ENCODE results near the gene MUC21. TPM values are rescaled to one million over a fixed set of nuclear protein-coding genes. Genes with fewer than 3 reads are reported as not detected.

Gene MUC21
- total and polyA plus RNA-seq, 2 donors from 2014 or later, result not detected

DNA sequence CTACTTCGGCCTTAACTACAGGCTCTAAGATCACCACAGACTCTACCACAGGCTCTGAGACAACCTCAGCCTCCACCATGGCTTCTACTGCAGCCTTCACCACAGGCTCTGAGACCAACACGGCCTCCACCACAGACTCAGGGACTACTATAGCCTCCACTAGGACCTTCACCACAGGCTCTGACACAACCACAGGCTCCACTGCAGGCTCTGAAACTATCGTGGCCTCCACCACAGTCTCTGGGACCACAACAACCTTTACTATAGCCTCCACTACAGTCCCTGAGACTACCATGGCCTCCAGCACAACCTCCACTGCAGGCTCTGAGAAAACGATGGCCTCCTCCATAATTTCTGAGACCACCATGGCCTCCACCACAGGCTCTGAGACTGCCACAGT is 42.1 kb downstream of the MUC21 start:
- DNase-seq, result no peak
- no peak overlapping the region for H3K4me3 ChIP-seq (ENCODE audit: low read length in 3 of 3)
- no peak overlapping the region for H3K27ac ChIP-seq (ENCODE audit: low read depth in 2 of 2, low read length in 2 of 2)
- no peaks in the 10 kb centered on the region for H3K27me3 ChIP-seq (ENCODE audit: control insufficient read depth, insufficient read depth, low read length)
- H3K36me3 ChIP-seq (ENCODE audit: control insufficient read depth in 2 of 3, insufficient read depth in 3 of 3, low read length in 3 of 3), result no peaks in the 10 kb centered on the region
- no peak overlapping the region for H3K9ac ChIP-seq (ENCODE audit: low read length in 3 of 3)
- H3K4me1 ChIP-seq (ENCODE audit: control insufficient read depth in 2 of 3, insufficient read depth in 2 of 3, low read depth in 1 of 3, low read length in 3 of 3), result no peaks in the 10 kb centered on the region
- FAIRE-seq, result no peak
- H3K9me3 ChIP-seq (ENCODE audit: control insufficient read depth in 2 of 3, insufficient read depth in 1 of 3, low read length in 3 of 3), result no peaks in the 10 kb centered on the region
- no peak for TF ChIP-seq CTCF (IDR thresholded peaks at IDR 0.05; ENCODE audit: borderline replicate concordance, extremely low read depth, insufficient read depth)
- intact Hi-C loops (cut with DNase I), result no loop called here

DNA sequence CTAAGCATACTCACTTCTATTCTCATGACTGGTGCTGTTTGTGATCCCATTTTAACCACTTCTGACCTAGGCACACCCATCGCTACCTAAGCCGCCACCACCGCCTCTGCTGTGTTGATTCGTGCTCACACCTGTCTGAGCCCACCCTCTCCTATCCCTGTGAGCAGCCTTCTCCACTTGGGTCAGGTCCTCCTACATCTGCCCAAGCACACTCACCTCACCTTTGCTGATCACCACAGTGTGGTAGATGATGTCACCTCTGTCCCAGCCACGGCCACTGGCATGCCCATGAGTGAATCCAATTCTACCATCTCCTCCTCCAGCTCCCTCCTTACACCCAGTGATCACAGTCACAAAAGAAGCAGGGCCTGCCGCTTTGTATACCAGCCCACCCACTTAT is 47.6 kb downstream of the MUC21 start:
- no peaks in the 10 kb centered on the region for H3K4me1 ChIP-seq (ENCODE audit: control insufficient read depth in 2 of 3, insufficient read depth in 2 of 3, low read depth in 1 of 3, low read length in 3 of 3)
- intact Hi-C loops (cut with DNase I), result no loop called here
- DNase-seq (no peak), FAIRE-seq (no peak)
- H3K36me3 ChIP-seq (ENCODE audit: control insufficient read depth in 2 of 3, insufficient read depth in 3 of 3, low read length in 3 of 3), result no peaks in the 10 kb centered on the region
- no peak for TF ChIP-seq CTCF (IDR thresholded peaks at IDR 0.05; ENCODE audit: borderline replicate concordance, extremely low read depth, insufficient read depth)
- no peaks in the 10 kb centered on the region for H3K9me3 ChIP-seq (ENCODE audit: control insufficient read depth in 2 of 3, insufficient read depth in 1 of 3, low read length in 3 of 3)
- no peak overlapping the region for H3K9ac ChIP-seq (ENCODE audit: low read length in 3 of 3)
- H3K27ac ChIP-seq (ENCODE audit: low read depth in 2 of 2, low read length in 2 of 2), result no peak overlapping the region
- H3K27me3 ChIP-seq (ENCODE audit: control insufficient read depth, insufficient read depth, low read length), result no peaks in the 10 kb centered on the region
- no peak overlapping the region for H3K4me3 ChIP-seq (ENCODE audit: low read length in 3 of 3)

- H3K4me3 ChIP-seq (ENCODE audit: low read length in 3 of 3), result no peak overlapping the region
- FAIRE-seq (no peak), DNase-seq (no peak)
- intact Hi-C loops (cut with DNase I), result no loop called here
- H3K4me1 ChIP-seq (ENCODE audit: control insufficient read depth in 2 of 3, insufficient read depth in 2 of 3, low read depth in 1 of 3, low read length in 3 of 3), result no peaks in the 10 kb centered on the region
- H3K9ac ChIP-seq (ENCODE audit: low read length in 3 of 3), result no peak overlapping the region
- no peak overlapping the region for H3K27ac ChIP-seq (ENCODE audit: low read depth in 2 of 2, low read length in 2 of 2)
- H3K36me3 ChIP-seq (ENCODE audit: control insufficient read depth in 2 of 3, insufficient read depth in 3 of 3, low read length in 3 of 3), result no peaks in the 10 kb centered on the region
- H3K27me3 ChIP-seq (ENCODE audit: control insufficient read depth, insufficient read depth, low read length), result no peaks in the 10 kb centered on the region
- no peak for TF ChIP-seq CTCF (IDR thresholded peaks at IDR 0.05; ENCODE audit: borderline replicate concordance, extremely low read depth, insufficient read depth)
- H3K9me3 ChIP-seq (ENCODE audit: control insufficient read depth in 2 of 3, insufficient read depth in 1 of 3, low read length in 3 of 3), result no peaks in the 10 kb centered on the region
These were observed 49.6 kb downstream of the MUC21 start for GRCh38 chr6:31033075-31033474.

DNA sequence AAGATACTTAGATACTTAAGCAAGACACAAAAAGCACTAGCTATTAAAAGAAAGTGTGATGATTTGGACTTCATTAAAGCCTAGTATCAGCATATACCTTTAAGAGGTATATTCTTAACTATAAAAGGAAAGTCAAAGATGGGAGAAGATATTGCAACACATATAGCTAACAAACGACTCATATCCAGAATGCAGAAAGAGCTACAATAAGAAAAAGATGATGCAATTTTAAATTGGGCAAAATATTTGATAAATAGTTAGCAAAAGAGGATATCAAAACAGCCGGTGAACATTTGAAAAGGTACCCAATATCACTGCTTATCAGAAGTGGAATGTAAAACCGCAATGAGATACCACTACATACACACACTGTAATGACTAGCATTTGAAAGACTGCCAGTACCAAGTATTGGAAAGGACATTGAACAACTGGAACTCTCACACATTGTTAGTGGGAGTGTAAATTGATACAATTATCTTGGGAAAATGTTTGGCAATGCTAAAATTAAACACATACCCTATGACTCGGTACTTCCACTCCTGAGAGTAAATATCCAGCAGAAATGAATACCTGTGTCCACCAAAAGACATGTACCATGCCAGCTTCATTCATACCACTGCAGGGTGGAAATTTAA is 52.5 kb downstream of the MUC21 start:
- H3K27ac ChIP-seq (ENCODE audit: low read depth in 2 of 2, low read length in 2 of 2), result no peak overlapping the region
- H3K27me3 ChIP-seq (ENCODE audit: control insufficient read depth, insufficient read depth, low read length), result no peaks in the 10 kb centered on the region
- no peak overlapping the region for H3K9ac ChIP-seq (ENCODE audit: low read length in 3 of 3)
- no peaks in the 10 kb centered on the region for H3K4me1 ChIP-seq (ENCODE audit: control insufficient read depth in 2 of 3, insufficient read depth in 2 of 3, low read depth in 1 of 3, low read length in 3 of 3)
- no peak for TF ChIP-seq CTCF (IDR thresholded peaks at IDR 0.05; ENCODE audit: borderline replicate concordance, extremely low read depth, insufficient read depth)
- no peak for FAIRE-seq
- intact Hi-C loops (cut with DNase I), result no loop called here
- H3K9me3 ChIP-seq (ENCODE audit: control insufficient read depth in 2 of 3, insufficient read depth in 1 of 3, low read length in 3 of 3), result no peaks in the 10 kb centered on the region
- no peak for DNase-seq
- H3K4me3 ChIP-seq (ENCODE audit: low read length in 3 of 3), result no peak overlapping the region
- no peaks in the 10 kb centered on the region for H3K36me3 ChIP-seq (ENCODE audit: control insufficient read depth in 2 of 3, insufficient read depth in 3 of 3, low read length in 3 of 3)

Measured in kidney (tissue), 14 donors.